DOHH2 (cell line): ENCODE data around the gene GLI1.
A peak's percentile ranks its signal among the peaks of the same experiment; 100 is the strongest.

Experiments
- H3F3A ChIP-seq: fragments of 200-600 bp; sonication (generic), shearing (Covaris generic); 2 replicates; pipeline ENCODE4 v1.6.0; 2016; ENCODE audit warnings: antibody characterized with exemption, mild to moderate bottlenecking; ENCODE audit not compliant: control insufficient read depth, insufficient read depth
- H3K27ac ChIP-seq: fragments of 200-600 bp; sonication (generic); 2 replicates; pipeline ENCODE4 v1.5.1; 2014; ENCODE audit warnings: low read depth, mild to moderate bottlenecking, low read length, moderate library complexity
- H3K27me3 ChIP-seq: fragments of 200-600 bp; sonication (generic); 2 replicates; pipeline ENCODE4 v1.6.1; 2014; ENCODE audit warnings: mild to moderate bottlenecking, low read length, mixed read lengths; ENCODE audit not compliant: control insufficient read depth
- H3K36me3 ChIP-seq: fragments of 200-600 bp; sonication (generic); 2 replicates; pipeline ENCODE4 v1.6.1; 2014; ENCODE audit warnings: mild to moderate bottlenecking, low read length, moderate library complexity, mixed read lengths; ENCODE audit not compliant: control insufficient read depth
- H3K4me1 ChIP-seq: fragments of 200-600 bp; sonication (generic); 2 replicates; pipeline ENCODE4 v1.6.1; 2014; ENCODE audit warnings: mild to moderate bottlenecking, low read length, mixed read lengths; ENCODE audit not compliant: control insufficient read depth
- H3K4me2 ChIP-seq: fragments of 200-600 bp; sonication (generic); 2 replicates; pipeline ENCODE4 v1.6.0; 2014; ENCODE audit warnings: mild to moderate bottlenecking, low read length, moderate library complexity
- H3K4me3 ChIP-seq: fragments of 200-600 bp; sonication (generic); 2 replicates; pipeline ENCODE4 v1.5.1; 2014; ENCODE audit warnings: mild to moderate bottlenecking, low read length, mixed read lengths
- H3K79me2 ChIP-seq: fragments of 200-600 bp; sonication (generic); 2 replicates; pipeline ENCODE4 v1.6.1; 2014; ENCODE audit warnings: mild to moderate bottlenecking, low read length, mixed read lengths; ENCODE audit not compliant: control insufficient read depth
- H3K9me2 ChIP-seq: fragments of 200-600 bp; sonication (generic); replicated peaks from 2 replicates; pipeline ENCODE4 v1.6.1; 2014; ENCODE audit warnings: mild to moderate bottlenecking, low read length, mixed read lengths; ENCODE audit not compliant: control insufficient read depth
- H3K9me3 ChIP-seq: fragments of 200-600 bp; sonication (generic); 2 replicates; pipeline ENCODE4 v1.6.1; 2014; ENCODE audit warnings: antibody characterized with exemption, low read length, mixed read lengths; ENCODE audit not compliant: control insufficient read depth, insufficient read depth
- H4K20me1 ChIP-seq: fragments of 200-600 bp; sonication (generic); 2 replicates; pipeline ENCODE4 v1.6.0; 2014; ENCODE audit warnings: low read depth, mild to moderate bottlenecking, antibody characterized with exemption, low read length, moderate library complexity; ENCODE audit not compliant: control insufficient read depth, insufficient read depth
- EZH2phosphoT487 ChIP-seq: fragments of 200-600 bp; sonication (generic); IDR thresholded peaks from 2 replicates; pipeline ENCODE4 v1.6.1; 2017; ENCODE audit warnings: borderline replicate concordance, mild to moderate bottlenecking, antibody characterized with exemption, low read length, moderate library complexity, mixed read lengths
- TF ChIP-seq, protein P1 (sequence below): fragments of 200-600 bp; sonication (generic); IDR thresholded peaks from one replicate; pipeline ENCODE4 v1.5.1; 2014; ENCODE audit warnings: antibody characterized with exemption, mild to moderate bottlenecking, low read depth, low read length; ENCODE audit not compliant: poor library complexity, severe bottlenecking

The GLI1 gene

DNA sequence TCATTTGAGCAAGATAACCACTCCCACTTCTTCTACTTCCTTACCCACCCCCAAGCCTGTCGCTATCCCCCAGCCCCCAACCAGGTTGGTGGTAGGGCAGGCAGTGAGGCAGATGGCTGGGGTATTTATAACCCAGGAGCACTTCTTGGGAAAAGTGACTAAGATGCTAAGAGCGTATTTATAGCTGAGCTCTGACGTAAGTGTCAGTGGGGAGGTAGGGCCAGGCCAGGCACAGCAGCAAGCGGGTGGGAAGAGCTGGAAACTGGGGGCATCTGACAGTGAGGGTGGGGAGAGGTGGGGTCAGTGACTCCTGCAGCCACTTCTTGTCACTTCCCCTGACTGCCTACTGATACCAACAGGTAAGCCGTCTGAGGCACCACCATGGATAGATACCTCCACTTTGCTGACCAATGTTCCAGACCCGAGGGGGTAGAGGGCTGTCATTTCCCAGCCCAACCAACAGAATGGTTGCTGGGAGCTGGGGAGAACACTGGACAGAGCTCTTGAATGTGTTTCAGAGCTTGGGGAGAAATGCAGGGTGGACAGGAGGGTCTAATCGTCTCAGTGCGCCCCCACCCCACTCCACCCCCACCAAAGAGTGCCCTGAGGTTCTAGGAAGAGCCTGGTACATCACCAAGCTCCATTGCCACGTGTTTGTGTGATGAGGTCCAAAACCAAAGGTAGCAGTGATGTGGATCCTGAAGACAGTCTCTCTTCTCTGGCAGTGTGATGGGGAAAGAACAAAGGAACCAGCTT is 7.2 kb upstream of the GLI1 start:
- Histone ChIP-seq H3K4me3 (no peak overlapping the region), H3K79me2 (no peaks in the 10 kb centered on the region), H3K4me1 (peaks cover 28% of the 10 kb centered on the region), H4K20me1 (no peaks in the 10 kb centered on the region), H3K27ac (no peak overlapping the region), H3K9me3 (no peaks in the 10 kb centered on the region), H3K9me2 (no peaks in the 10 kb centered on the region), H3K4me2 (no peak overlapping the region), H3K36me3 (no peaks in the 10 kb centered on the region), H3K27me3 (no peaks in the 10 kb centered on the region), H3F3A (no peaks in the 10 kb centered on the region)
- TF ChIP-seq EZH2phosphoT487 = no peak
- TF ChIP-seq, protein P1, sequence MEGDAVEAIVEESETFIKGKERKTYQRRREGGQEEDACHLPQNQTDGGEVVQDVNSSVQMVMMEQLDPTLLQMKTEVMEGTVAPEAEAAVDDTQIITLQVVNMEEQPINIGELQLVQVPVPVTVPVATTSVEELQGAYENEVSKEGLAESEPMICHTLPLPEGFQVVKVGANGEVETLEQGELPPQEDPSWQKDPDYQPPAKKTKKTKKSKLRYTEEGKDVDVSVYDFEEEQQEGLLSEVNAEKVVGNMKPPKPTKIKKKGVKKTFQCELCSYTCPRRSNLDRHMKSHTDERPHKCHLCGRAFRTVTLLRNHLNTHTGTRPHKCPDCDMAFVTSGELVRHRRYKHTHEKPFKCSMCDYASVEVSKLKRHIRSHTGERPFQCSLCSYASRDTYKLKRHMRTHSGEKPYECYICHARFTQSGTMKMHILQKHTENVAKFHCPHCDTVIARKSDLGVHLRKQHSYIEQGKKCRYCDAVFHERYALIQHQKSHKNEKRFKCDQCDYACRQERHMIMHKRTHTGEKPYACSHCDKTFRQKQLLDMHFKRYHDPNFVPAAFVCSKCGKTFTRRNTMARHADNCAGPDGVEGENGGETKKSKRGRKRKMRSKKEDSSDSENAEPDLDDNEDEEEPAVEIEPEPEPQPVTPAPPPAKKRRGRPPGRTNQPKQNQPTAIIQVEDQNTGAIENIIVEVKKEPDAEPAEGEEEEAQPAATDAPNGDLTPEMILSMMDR = no peak

DNA sequence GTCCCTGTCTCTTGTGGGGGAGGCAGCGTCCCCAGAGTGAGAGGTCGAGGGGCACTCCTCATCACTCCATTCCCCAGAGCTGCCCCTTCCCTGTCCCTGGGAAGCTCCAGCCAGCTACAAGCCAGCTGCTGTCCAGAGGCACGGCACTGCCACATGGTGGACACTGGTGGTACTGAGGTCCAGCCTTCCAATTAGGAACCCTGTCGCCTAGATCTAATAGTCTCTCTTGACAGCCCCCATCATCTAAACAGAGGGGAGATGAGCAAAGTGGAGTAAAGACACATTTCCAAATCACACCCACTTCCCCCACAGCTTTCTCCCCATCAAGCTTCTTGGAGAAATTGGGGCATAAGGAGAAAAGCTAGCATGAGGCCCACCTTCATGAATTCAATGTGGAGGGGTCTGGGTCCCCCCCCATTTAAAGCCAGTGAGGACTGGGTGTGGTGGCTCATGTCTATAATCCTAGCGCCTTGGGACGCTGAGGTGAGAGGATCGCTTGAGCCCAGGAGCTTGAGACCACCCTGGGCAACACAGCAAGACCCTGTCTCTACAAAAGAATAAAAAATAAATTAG is 6.6 kb upstream of the GLI1 start:
- H3K4me2 ChIP-seq = no peak overlapping the region
- TF ChIP-seq, protein P1 = peak; percentile 86
- TF ChIP-seq EZH2phosphoT487 = no peak

DNA sequence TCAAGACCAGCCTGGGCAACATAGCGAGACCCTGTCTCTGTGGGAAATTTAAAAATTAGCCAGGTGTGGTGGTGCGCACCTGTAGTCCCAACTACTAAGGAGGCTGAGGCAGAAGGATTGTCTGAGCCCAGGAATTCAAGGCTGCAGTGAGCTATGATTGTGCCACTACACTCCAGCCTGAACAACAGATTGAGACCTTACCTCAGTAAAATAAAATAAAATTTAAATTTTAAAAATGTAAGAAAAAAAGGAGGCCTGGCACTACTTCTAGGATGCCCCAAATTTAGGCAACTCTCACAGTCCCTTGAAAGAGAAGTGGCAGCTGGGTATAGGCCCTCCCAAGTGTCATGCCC is 5.4 kb upstream of the GLI1 start:
- no peak for TF ChIP-seq EZH2phosphoT487
- TF ChIP-seq, protein P1 = no peak
- no peaks in the 10 kb centered on the region for H3K9me2 ChIP-seq
- no peaks in the 10 kb centered on the region for H3K27me3 ChIP-seq
- no peaks in the 10 kb centered on the region for H4K20me1 ChIP-seq
- H3F3A ChIP-seq = peaks cover 10% of the 10 kb centered on the region; the same call in 1 of the 2 replicates
- H3K9me3 ChIP-seq = no peaks in the 10 kb centered on the region
- H3K36me3 ChIP-seq = no peaks in the 10 kb centered on the region
- H3K27ac ChIP-seq = no peak overlapping the region
- H3K4me1 ChIP-seq = peaks cover 38% of the 10 kb centered on the region
- H3K4me2 ChIP-seq = no peak overlapping the region
- H3K79me2 ChIP-seq = no peaks in the 10 kb centered on the region
- H3K4me3 ChIP-seq = no peak overlapping the region

More for the DNA sequence above, 6.6 kb upstream of the GLI1 start:
- Histone ChIP-seq H3K36me3 (no peaks in the 10 kb centered on the region), H3K4me3 (no peak overlapping the region), H3K4me1 (peaks cover 28% of the 10 kb centered on the region), H3K79me2 (no peaks in the 10 kb centered on the region), H3F3A (peaks cover 5% of the 10 kb centered on the region; the same call in 1 of the 2 replicates), H3K9me3 (no peaks in the 10 kb centered on the region), H4K20me1 (no peaks in the 10 kb centered on the region), H3K9me2 (no peaks in the 10 kb centered on the region), H3K27me3 (no peaks in the 10 kb centered on the region), H3K27ac (no peak overlapping the region)
